NCI-H524 treated with DMSO at 0.1 percent for 48 hours (cell line): ENCODE results near the gene ADAMTSL2.

Source experiments
- DNase-seq: peaks from one replicate; lab custom pipeline; 2025; lab: John Stamatoyannopoulos, UW

Gene ADAMTSL2

DNA sequence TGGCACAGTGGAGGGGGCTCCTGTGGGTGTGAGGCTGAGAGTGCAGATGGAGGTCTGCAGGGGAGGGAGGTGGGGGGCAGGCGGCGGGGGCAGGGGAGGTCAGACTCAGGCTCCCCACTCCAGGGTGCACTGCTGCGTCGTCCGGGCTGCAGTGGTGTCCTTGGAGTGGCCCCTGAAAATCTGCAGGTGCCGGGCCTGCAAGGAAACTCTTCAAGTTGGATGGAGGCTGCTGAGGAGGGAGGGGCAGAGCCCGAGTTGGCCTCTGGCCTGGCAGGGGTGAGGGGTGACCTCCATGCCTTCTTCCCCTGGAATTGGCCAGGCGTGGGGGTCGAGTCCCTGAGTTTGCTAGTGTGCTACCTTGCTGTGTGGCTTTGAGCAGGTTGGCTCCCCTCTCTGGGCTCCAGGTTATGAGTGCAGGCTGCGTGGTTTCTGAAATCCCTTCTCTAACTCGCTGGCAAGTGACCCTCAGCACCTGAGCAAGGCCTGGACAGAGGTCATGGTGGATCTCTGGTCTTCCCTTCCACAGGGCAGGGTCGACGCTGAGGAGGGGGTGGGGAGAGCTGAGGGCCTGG is 888 bp downstream of the ADAMTSL2 start:
- no peak for DNase-seq

DNA sequence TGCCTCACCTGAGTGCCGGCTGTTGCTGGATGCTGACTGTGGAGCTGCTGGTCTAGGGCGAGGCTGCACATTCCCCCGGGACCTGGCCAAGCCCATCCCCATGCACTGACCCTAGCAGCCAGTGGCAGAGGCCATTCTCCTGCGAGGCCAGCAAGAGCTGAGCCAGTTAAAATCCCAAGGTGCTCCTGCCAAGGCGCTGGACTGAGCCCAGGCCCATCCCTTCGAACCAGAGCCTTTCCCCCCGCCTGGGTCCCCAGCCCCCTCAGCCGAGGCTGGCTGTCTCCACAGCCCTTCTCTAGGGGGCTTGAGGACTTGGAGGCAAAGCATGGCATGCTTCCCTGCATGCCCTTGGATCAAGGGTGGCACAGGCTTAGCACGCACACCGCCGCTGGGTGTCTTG is 1.6 kb downstream of the ADAMTSL2 start:
- DNase-seq, result no peak

DNA sequence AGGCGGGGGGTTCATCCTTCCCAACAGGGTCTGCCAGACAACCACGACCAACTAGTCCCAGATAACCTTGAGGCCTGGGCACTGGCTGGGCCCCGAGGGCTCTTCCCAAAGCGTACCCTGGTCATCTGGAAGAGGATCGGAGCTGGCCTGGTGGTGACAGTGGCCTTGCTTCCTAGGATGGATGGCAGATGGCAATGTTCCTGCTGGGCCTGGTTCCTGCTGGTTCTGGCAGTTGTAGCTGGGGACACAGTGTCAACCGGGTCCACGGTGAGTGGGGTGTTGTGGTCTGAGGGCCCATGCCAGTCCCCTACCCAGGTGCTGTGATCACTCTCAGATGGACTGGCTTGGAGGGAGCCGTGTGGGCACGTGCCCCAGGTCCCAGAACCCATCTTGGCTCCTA is 2.0 kb downstream of the ADAMTSL2 start:
- DNase-seq, result no peak

DNA sequence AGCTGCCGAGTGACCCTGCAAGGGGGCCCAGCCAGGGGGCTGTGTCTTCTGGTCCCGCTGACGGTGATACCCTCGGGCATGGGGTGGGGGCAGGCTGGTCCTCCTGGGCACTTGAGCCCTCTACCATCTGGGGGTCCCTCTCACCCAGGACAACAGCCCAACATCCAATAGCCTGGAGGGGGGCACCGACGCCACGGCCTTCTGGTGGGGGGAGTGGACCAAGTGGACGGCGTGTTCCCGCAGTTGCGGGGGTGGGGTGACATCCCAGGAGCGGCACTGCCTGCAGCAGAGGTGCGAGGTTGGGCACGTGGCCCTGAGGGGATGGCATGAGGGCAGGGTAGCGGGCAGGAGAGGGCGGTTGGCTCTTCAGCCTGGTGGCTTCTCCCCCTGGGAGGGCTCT is 2.8 kb downstream of the ADAMTSL2 start:
- DNase-seq, result no peak

DNA sequence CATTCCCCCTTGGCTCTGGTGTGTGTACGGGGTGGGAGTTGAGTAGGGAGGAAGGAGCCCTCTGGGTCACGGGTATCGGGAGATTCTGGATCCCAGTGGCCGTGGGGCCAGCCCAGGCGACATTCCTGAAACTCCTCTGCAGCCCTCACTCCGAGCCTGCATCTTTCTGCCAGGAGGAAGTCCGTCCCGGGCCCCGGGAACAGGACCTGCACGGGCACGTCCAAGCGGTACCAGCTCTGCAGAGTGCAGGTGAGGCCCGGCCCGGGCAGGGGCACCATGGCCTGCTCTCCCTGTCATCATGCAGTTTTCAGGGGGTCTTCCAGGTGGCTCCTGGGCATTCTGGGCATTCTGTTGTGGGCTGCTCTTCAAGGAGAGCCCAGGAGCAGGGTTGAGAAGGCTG is 3.7 kb downstream of the ADAMTSL2 start:
- no peak for DNase-seq

DNA sequence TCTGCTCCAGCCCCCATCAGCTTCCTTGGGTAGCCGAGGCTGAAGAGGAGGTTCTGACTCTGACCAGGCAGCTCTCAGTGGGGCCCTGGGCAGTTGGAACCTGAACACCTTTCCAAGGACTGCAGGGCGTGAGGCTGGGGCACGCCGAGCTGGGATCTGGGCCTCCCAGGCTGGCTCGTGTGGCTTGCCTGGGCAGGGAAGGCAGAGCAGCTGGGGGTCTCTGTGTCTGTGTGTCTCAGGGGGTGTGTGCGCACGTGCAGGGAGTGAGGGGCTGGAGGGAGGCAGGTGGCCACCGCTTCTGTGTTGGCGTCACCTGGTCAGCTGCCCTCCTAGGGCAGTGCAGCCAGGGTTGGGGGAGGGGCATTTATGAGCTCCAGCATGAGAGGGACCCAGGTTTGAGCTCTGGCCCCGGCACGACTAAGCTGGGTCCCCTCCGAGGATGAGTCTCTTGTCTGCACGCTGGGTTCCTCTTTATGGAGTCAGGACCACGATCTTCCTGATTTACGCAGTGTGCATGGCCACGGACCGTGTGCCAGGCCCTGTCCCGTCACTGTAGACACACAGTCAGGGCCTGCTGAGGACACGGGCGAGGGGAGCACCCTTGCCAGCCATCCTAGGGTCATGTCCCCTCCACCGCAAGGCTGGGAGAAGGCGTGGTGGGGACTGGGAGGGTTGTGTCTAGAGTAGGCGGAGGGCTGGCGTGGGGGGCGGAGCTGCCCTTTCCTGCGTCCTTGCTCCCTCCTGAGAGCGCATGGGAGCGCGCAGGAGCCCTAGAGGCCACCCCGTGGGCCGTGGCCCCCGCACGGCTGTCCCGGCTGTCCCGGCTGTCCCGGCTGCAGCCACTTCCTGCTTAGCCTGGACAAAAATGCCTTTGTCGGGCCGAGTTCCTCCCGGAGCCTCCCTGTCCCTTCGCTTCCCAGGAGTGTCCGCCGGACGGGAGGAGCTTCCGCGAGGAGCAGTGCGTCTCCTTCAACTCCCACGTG is 4.6 kb downstream of the ADAMTSL2 start:
- no peak for DNase-seq

DNA sequence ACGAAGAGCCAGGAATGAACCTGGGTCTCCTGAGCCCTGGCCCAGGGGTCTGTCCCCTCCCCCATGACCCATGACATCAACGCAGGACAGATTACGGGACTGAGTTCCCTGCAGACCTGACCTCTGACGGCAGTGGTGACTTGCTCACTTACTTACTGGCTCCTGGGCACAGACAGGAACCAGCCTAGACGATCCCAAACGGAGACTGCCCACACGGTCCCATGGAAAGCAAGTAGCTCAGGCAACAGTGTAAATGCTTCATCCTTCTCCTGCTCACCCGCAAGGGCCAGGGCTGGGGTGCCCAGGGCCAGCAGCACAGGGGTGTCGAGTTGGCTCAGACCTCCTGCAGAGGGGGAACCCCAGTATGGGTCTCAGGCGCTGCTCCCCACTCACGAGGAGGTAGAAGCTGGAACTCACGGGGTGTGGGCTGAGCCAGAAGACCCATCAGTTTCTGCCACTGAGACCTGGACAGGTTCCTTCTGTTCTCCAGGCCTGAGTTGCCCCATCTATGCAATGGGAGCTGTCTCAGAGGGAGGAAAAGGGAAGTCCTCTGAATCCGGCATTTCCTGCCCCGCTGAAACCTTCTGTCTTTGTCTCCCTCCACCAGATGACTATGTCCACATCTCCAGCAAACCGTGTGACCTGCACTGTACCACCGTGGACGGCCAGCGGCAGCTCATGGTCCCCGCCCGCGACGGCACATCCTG is 5.6 kb downstream of the ADAMTSL2 start:
- no peak for DNase-seq

DNA sequence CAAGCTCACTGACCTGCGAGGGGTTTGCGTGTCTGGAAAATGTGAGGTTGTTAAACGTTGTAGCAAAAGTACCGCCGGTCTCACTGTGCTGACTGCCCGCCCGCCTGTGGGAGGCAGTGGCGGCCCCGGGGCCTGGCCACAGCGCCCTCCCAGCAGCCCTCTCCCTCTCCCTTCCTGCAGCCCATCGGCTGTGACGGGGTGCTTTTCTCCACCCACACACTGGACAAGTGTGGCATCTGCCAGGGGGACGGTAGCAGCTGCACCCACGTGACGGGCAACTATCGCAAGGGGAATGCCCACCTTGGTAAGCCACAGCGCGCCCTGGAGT is 6.2 kb downstream of the ADAMTSL2 start:
- no peak for DNase-seq

DNA sequence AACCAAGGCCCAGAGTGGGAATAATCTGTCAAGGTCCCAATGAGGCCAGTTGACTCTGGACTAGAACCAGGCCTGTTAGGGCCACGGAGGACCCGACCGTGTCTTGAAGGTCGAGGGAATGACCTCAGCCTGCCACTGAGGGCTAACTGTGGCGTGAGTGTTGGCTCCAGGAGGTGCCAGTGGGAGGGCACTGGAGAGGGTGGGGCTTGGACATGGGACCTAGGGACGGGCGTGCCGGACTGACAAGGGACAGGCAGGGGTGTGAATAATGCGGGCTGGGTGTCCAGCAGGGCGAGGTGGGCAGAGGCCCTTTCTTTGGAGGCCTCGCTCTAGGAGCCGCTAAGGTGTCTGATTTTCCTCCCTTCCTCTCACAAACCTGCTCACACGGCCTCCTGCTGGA is 7.5 kb downstream of the ADAMTSL2 start:
- no peak for DNase-seq

DNA sequence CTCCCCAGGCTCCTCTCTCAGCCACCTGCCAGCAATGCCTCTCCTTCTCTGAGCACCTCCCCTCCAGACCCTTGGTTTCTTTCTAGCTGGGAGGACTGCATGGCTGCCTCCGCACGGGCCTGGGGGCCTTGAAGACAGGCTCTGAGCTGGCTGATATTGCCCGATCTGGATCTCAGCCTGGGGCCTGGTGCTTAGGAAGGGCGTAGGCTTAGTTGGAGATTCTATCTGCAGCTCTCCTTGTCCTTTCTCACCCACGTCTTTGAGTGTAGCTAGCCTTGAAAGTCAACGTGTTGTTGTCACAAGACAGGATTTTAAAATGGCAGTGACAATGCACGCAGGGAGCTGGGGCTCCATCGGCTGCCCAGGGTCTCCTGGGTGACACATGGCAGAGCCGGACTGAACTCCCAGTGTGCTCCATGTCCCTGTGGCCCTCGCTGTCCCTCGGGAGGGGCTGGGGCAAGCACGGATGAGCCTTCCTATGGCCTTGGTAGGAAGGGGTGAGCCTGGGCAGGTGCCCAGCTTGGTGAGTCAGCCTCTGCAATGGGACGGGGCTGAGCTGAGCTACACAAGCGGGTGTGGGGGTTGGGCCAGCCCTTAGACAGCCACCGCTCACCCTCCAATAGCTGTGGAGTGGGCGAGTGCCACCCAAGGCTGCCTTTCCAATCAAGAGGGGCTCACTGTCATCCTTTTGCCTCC is 9.4 kb downstream of the ADAMTSL2 start:
- DNase-seq, result no peak

DNA sequence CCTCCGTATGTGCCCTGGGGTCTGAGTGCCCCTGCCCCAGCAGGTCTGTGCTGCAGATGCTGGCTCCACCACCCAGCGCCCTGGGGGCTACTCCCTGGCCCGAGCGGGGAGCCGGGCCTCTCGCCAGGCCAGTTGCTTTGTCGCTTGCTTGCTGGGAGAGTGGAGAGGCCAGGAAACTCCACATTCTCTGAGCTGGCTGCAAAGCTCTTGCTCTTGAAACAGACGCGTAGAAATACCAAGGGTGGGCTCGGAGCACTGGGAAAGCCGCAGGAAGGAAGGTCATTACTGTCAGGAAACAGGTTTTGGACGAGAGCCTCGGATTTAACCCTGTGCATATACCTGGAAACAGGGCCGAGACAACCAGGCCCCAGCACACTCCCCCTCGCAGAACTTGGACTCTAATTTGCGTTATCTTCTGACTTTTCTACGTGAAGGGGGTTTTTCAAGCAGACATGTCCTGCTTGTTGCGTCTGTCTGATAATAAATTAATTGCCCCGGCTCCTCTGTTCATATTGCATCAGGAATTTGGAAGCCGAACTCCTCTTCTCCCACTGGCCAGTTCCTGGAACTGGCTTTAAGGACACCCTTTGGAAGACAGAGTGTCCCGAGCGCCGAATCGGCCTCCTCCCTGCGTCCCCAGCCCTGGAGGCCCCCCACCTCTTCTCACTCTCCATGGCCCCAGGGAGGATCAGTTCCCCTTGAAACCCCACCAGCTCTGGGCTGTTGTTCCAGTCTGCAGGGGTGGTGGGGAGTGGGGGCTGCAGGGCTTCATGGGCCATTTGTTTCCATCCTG is 11.2 kb downstream of the ADAMTSL2 start:
- DNase-seq, result no peak

DNA sequence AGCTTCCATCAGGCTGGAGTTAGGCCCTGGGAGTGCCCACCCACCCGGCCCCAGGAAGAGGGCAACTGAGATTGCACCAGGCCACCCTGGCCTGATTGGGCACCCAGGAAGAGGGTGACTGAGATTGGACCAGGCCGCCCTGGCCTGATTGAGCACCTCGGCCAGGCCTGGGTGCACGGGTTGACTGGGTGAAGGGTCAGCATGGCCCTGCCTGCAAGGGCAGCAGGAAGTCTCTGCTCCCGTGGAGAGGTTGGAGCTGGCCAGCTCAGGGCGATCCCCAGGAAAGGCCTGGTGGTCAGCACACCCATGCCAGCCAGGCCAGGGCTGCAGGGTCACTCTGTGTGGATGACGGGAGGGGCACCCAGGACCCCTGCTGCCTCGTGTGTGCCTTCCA is 11.8 kb downstream of the ADAMTSL2 start:
- DNase-seq, result no peak

DNA sequence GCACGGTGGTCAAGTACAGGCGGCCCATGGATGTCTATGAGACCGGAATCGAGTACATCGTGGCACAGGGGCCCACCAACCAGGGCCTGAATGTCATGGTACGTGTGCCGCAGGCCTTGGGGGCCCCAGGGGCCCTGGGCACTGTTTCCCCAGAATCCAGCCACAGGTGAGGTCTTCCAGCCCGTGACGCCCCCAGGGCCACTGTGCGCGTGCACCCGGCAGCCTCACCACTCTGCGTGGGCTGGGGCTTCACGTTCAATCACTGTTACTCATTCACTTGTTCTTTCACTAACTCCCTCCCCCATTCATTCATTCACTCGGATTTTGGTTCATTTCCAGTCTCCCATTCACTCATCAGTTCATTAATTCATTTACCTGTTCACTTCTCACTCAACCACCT is 12.6 kb downstream of the ADAMTSL2 start:
- no peak for DNase-seq

DNA sequence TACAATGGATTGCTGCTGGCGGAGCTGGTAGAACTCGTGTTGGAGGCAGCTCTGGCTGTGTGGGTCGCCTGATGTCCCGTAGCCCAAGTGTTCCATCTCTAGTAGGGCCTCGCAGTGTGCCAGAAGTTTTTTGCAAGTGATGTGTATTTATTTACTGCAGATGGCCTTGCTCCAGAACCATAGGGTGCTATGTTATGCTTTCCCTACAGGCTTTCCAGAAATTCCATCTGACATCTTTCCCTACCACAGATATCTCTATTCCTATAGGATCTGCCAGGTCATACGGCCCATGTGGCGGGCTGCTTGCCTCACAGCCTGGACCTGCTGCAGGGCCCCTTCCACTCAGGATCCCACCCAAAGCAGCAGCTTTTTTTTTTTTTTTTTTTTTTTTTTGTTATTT is 16.9 kb downstream of the ADAMTSL2 start:
- DNase-seq, result no peak

DNA sequence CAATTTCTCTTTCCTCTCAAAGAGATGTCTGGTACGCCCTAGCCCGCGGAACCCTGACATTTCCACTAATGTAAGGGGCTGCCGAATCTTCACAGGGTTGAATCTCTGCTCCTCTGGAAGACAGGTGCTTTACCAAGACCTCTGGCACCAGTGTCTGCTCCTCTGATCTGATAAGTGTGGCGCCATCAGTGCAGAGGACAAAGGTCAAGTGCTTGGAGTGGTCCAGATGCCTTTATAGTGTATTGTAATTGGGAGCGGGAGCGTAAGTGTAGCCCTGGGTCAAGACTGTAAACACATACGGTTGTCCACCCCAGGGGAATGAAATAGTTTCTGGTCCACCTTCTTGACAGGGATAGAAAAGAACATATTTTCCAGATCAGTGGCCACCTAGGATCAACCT is 17.7 kb downstream of the ADAMTSL2 start:
- DNase-seq, result no peak

DNA sequence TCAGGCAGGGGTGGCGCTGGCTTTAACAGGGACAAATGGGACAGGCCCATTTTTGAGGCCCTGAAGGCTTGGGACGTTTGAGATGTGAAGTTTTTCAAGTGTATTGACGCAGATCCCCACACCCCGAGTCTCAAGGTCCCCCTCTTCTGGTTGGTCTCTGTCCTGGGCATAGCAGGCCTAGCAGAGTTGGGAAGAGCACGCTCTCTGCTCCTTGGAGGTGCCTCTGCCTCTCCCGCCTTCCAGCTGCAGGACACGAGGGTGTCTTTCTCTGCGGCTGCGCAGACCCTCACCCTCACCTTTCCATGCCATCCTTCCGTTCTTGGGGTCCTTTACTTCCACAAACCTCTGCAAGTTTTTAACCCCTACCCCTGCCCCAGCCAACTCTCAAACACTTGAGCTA is 18.6 kb downstream of the ADAMTSL2 start:
- no peak for DNase-seq

DNA sequence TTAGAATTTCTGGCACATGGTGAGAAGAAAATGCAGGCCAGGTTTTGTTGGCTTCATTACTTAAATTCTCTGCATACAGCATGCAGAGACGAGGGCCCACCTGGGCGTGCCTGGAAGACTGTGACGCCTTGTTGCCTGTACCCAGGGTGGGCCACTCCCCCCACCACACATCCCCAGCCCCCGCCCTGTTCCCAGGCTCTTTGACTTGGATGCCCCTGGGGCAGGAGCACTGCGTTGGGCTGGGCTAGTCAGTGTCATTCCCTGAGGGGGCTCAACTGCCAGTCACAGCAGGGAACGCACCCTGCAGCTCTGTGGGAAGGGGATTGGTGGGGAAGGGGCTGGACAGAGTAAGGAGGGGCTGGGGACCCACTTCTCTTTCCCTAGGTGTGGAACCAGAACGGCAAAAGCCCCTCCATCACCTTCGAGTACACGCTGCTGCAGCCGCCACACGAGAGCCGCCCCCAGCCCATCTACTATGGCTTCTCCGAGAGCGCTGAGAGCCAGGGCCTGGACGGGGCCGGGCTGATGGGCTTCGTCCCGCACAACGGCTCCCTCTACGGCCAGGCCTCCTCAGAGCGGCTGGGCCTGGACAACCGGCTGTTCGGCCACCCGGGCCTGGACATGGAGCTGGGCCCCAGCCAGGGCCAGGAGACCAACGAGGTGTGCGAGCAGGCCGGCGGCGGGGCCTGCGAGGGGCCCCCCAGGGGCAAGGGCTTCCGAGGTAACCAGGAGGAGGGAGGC is 19.6 kb downstream of the ADAMTSL2 start:
- no peak for DNase-seq

DNA sequence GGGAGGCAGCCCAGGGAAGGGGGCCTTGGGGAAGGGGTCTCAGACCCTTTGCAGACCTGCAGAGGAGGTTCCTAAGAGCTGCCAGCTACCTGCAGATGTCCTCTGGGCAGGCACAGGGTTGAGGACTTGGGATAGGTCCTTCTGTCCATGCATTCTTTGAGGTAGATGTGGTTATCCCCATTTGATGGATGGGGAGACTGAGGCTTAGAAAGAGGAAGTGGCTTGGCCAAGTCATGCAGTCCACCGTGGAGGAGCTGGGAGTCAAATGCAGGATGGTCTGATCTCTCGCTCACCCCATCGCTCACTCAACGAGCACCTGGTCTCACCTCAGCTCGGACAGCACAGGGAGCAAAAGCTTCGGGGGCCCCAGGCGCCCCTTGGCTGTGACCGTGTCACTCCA is 20.2 kb downstream of the ADAMTSL2 start:
- no peak for DNase-seq

DNA sequence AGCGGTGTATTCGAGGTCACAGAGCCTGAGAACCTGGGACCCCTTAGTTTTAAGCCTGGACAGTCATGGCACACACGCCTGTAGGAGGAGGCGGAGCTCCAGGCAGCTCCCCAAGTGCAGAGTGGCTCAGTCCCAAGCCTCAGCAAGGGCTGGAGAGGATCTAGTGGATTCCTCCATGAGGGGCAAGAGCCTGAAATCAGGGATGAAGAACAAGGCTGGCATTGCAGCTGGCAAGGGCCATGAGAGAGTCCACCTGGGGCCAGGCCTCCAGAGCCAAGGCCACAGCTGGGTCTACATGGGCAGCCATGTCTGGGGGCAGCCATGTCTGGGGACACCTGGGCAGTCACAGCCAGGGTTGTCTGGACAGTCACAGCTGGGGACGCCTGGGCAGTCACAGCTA is 21.9 kb downstream of the ADAMTSL2 start:
- no peak for DNase-seq

DNA sequence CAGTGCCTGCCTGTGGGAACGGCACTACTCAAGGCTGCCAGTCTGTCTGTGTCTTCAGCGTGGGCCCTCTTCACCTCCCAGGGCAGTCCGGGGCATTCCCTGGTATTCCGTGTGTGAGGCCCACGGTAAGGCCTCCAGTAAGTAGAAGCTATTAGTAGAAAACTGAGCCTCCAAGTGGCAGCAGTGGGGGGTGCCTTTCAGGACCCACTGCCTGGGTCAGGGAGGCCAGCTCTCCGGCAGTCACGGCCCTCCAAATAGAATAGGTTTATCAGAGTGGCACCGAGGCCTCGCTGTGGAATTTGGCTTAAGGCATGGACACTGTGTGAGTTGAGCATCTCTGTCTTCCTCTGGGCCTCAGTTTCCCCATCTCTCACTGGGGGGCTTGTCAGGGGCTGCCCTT is 23.1 kb downstream of the ADAMTSL2 start:
- DNase-seq, result no peak
